Measurements from ENCODE around the gene SNAPC1. TPM values are rescaled to one million over a fixed set of nuclear protein-coding genes. Genes with fewer than 3 reads are reported as not detected.
A peak's percentile ranks its signal among the peaks of the same experiment; 100 is the strongest.
"Not testable (repeated sequence)": the region's sequence is repeated elsewhere in the genome, so short reads cannot be mapped to it uniquely, and the experiment has no call there.

SNAPC1 gene
- total RNA-seq, 1 donor from 2014 or later = 27.8 TPM

GRCh38 chr14:61754627-61755381, 7.4 kb upstream of the SNAPC1 start:
- peak overlapping the region; percentile 50 for H3K27ac Mint-ChIP-seq

DNA sequence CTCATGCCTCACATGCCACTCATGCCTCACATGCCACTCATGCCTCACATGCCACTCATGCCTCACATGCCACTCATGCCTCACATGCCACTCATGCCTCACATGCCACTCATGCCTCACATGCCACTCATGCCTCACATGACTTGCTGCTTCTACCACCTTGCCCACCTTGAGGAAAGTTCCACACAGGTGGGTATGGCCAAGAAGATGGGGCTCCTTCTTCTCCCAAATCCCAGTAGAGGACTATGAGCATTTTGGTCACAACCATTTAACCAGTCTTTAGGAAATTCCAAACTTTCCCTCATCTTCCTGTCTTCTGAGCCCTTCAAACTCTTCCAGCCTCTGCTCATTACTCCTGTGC, 6.9 kb upstream of the SNAPC1 start:
- H3K9ac ChIP-seq; H2AFZ ChIP-seq (replicated peaks); H3K9me3 ChIP-seq (ENCODE audit: low read depth); H3K9me3 Mint-ChIP-seq; H3K79me2 ChIP-seq (ENCODE audit: low read depth); H3K4me1 ChIP-seq; H3K36me3 Mint-ChIP-seq; H3K27me3 Mint-ChIP-seq (ENCODE audit: insufficient read depth, low read depth); H3K27ac ChIP-seq; H3K4me3 Mint-ChIP-seq; H3K27me3 ChIP-seq; H3K27ac Mint-ChIP-seq; H4K20me1 ChIP-seq (ENCODE audit: low read depth); DNase-seq (ENCODE audit: low spot score); H3K4me2 ChIP-seq; H3K36me3 ChIP-seq; H3K4me1 Mint-ChIP-seq; H3K4me3 ChIP-seq: not testable (repeated sequence)
- H3F3A ChIP-seq (ENCODE audit: low read depth) = peaks cover 13% of the 10 kb centered on the region

More at GRCh38 chr14:61754627-61755381, 7.4 kb upstream of the SNAPC1 start:
- H3K36me3 ChIP-seq = no peaks in the 10 kb centered on the region
- H3K4me2 ChIP-seq = no peak overlapping the region
- H3K4me3 Mint-ChIP-seq = no peak overlapping the region
- no peaks in the 10 kb centered on the region for H3K9me3 Mint-ChIP-seq
- no peaks in the 10 kb centered on the region for H3K27me3 ChIP-seq
- H3F3A ChIP-seq (ENCODE audit: low read depth) = peaks cover 19% of the 10 kb centered on the region
- H3K4me1 Mint-ChIP-seq = peaks cover 4% of the 10 kb centered on the region
- H3K9ac ChIP-seq = no peak overlapping the region
- H3K4me3 ChIP-seq = no peak overlapping the region
- peak overlapping the region; percentile 85 for H3K27ac ChIP-seq
- no peaks in the 10 kb centered on the region for H3K79me2 ChIP-seq (ENCODE audit: low read depth)
- H4K20me1 ChIP-seq (ENCODE audit: low read depth) = no peaks in the 10 kb centered on the region
- H3K36me3 Mint-ChIP-seq = peaks cover 3% of the 10 kb centered on the region
- no peak overlapping the region for H2AFZ ChIP-seq (replicated peaks)
- TF ChIP-seq EZH2phosphoT487 (IDR thresholded peaks at IDR 0.05) = no peak
- no peak for TF ChIP-seq CTCF (IDR thresholded peaks at IDR 0.05)
- no peak for TF ChIP-seq EZH2 (IDR thresholded peaks at IDR 0.05)
- H3K27me3 Mint-ChIP-seq (ENCODE audit: insufficient read depth, low read depth) = no peaks in the 10 kb centered on the region
- peaks cover 4% of the 10 kb centered on the region for H3K4me1 ChIP-seq
- H3K9me3 ChIP-seq (ENCODE audit: low read depth) = no peaks in the 10 kb centered on the region
- no peak for DNase-seq (ENCODE audit: low spot score)

DNA sequence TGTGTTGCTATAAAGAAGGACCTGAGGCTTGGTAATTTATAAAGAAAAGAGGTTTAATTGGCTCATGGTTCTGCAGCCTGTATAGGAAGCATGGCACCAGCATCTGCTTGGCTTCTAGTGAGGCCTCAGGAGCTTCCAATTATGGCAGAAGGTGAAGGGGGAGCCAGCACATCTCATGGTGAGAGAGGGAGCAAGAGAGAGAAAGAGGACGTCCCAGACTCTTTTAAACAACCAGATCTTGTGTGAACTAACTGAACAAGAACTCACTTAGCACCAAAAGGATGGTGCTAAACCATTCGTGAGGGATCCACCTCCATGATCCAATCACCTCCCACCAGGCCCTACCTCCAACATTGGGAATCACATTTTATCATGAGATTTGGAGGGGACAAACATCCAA, 6.1 kb upstream of the SNAPC1 start:
- peaks cover 9% of the 10 kb centered on the region for H3F3A ChIP-seq (ENCODE audit: low read depth)
- H3K36me3 Mint-ChIP-seq = no peaks in the 10 kb centered on the region
- H3K27me3 Mint-ChIP-seq (ENCODE audit: insufficient read depth, low read depth) = no peaks in the 10 kb centered on the region
- H3K4me1 ChIP-seq = peaks cover 4% of the 10 kb centered on the region
- H3K27ac Mint-ChIP-seq = no peak overlapping the region
- no peaks in the 10 kb centered on the region for H3K9me3 ChIP-seq (ENCODE audit: low read depth)
- no peak overlapping the region for H3K4me3 ChIP-seq
- no peaks in the 10 kb centered on the region for H4K20me1 ChIP-seq (ENCODE audit: low read depth)
- no peaks in the 10 kb centered on the region for H3K36me3 ChIP-seq
- H3K9ac ChIP-seq = no peak overlapping the region
- no peak for DNase-seq (ENCODE audit: low spot score)
- no peaks in the 10 kb centered on the region for H3K27me3 ChIP-seq
- H3K4me3 Mint-ChIP-seq = no peak overlapping the region
- H3K4me2 ChIP-seq = no peak overlapping the region
- peaks cover 4% of the 10 kb centered on the region for H3K4me1 Mint-ChIP-seq
- no peak overlapping the region for H3K27ac ChIP-seq
- no peak overlapping the region for H2AFZ ChIP-seq (replicated peaks)
- TF ChIP-seq EZH2phosphoT487 (IDR thresholded peaks at IDR 0.05) = no peak
- no peaks in the 10 kb centered on the region for H3K79me2 ChIP-seq (ENCODE audit: low read depth)
- no peaks in the 10 kb centered on the region for H3K9me3 Mint-ChIP-seq

GRCh38 chr14:61759878-61760277, 2.3 kb upstream of the SNAPC1 start:
- Mint-ChIP-seq H3K4me1 (peaks cover 20% of the 10 kb centered on the region), H3K27ac (no peak overlapping the region), H3K27me3 (ENCODE audit: insufficient read depth, low read depth) (peaks cover 7% of the 10 kb centered on the region), H3K36me3 (peaks cover 3% of the 10 kb centered on the region), H3K4me3 (no peak overlapping the region), H3K9me3 (no peaks in the 10 kb centered on the region)
- Histone ChIP-seq H3K9me3 (ENCODE audit: low read depth) (no peaks in the 10 kb centered on the region), H3K4me2 (no peak overlapping the region), H3K27me3 (no peaks in the 10 kb centered on the region), H3K36me3 (no peaks in the 10 kb centered on the region), H3K4me3 (no peak overlapping the region), H3K4me1 (peaks cover 17% of the 10 kb centered on the region), H3F3A (ENCODE audit: low read depth) (peaks cover 15% of the 10 kb centered on the region), H4K20me1 (ENCODE audit: low read depth) (peaks cover 18% of the 10 kb centered on the region), H3K9ac (no peak overlapping the region), H2AFZ (replicated peaks) (no peak overlapping the region), H3K79me2 (ENCODE audit: low read depth) (peaks cover 25% of the 10 kb centered on the region), H3K27ac (no peak overlapping the region)
- TF ChIP-seq EZH2 (IDR thresholded peaks at IDR 0.05) (no peak), CTCF (IDR thresholded peaks at IDR 0.05) (no peak), EZH2phosphoT487 (IDR thresholded peaks at IDR 0.05) (no peak)
- DNase-seq (ENCODE audit: low spot score) = no peak

All from neural progenitor cell (in vitro differentiated cells).